ENCODE data around the gene RELT. TPM values are rescaled to one million over a fixed set of nuclear protein-coding genes. Genes with fewer than 3 reads are reported as not detected.

Gene RELT
- total and polyA plus RNA-seq, 9 of the 15 experiments (the other 6 are each of a cell fraction or from before 2014, with no cell fraction given) = 1.1 to 20.2 (median 7.4) TPM

DNA sequence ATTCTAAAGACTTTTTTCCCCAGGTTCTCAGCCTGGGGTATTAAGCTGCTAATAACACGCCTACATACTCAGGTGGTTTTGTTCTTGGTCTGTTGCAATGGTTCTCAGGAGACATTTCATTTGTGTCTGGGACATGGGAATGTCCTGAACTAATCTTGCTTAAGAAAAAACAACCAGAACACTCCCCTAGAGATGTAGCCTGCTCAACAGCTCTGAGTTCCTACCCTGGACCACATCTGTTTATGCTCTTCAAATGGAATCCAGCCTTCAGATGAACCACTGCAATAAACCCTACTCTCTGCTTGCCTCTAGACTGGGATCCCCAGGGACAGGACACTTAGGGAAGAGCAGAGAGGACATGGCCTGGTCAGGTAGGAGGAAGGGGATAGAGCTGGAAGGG lies 29.9 kb downstream of the RELT start:
- Histone ChIP-seq H3K4me2 (ENCODE audit: insufficient read depth, low read length) (no peak overlapping the region), H3K4me1 (replicated peaks in 1 of 2; ENCODE audit: control insufficient read depth in 2 of 2, insufficient read depth in 2 of 2, low read length in 2 of 2) (peaks cover 0 to 4% of the 10 kb centered on the region in 2 experiments; a peak in 1 of 5 replicates), H3K27me3 (ENCODE audit: control insufficient read depth in 2 of 2, insufficient read depth in 2 of 2, low read length in 2 of 2) (no peaks in the 10 kb centered on the region), H2AFZ (ENCODE audit: low read depth, low read length) (no peak overlapping the region), H3K9me1 (ENCODE audit: control insufficient read depth, insufficient read depth, low read length) (no peaks in the 10 kb centered on the region), H3K27ac (ENCODE audit: extremely low read depth, low read depth, low read length) (no peak overlapping the region), H3K79me2 (ENCODE audit: control insufficient read depth, insufficient read depth, low read length) (no peaks in the 10 kb centered on the region), H3K36me3 (ENCODE audit: control insufficient read depth, insufficient read depth, low read length) (no peaks in the 10 kb centered on the region), H3K4me3 (no peak overlapping the region), H3K9me3 (replicated peaks; ENCODE audit: control insufficient read depth, insufficient read depth, low read depth, low read length) (no peaks in the 10 kb centered on the region), H4K20me1 (replicated peaks; ENCODE audit: control insufficient read depth, insufficient read depth, low read length) (no peaks in the 10 kb centered on the region; the same call in 1 of the 2 replicates), H3K9ac (ENCODE audit: insufficient read depth in 1 of 2, low read depth in 2 of 2, low read length in 2 of 2) (no peak overlapping the region)
- FAIRE-seq = no peak
- intact Hi-C loops (cut with micrococcal nuclease) = no loop called here
- in situ Hi-C loops (cut with MboI) = no loop called here
- ATAC-seq = no peak
- 27% methylated on average over 1 of the region's 1 CpG for WGBS (ENCODE audit: insufficient coverage, low coverage, missing lambda C conversion rate)
- CTCF ChIA-PET (ENCODE audit: low intra/inter-chr PET ratio) = interaction anchor here (1.5 kb wide), 1 partner anchor 255 kb away, joined by 5 read pairs; no protein-coding TSS in a partner anchor
- no peak for DNase-seq (ENCODE audit: extremely low read depth in 1 of 4, low spot score in 3 of 4)
- POLR2A ChIA-PET = interaction anchor here (1.0 to 1.1 kb wide), 2 partner anchors 20 to 253 kb away, joined by 3 read pairs; no protein-coding TSS in a partner anchor
- no TSS peak for BruUV-seq (replicated peaks)
- TF ChIP-seq, protein P1, sequence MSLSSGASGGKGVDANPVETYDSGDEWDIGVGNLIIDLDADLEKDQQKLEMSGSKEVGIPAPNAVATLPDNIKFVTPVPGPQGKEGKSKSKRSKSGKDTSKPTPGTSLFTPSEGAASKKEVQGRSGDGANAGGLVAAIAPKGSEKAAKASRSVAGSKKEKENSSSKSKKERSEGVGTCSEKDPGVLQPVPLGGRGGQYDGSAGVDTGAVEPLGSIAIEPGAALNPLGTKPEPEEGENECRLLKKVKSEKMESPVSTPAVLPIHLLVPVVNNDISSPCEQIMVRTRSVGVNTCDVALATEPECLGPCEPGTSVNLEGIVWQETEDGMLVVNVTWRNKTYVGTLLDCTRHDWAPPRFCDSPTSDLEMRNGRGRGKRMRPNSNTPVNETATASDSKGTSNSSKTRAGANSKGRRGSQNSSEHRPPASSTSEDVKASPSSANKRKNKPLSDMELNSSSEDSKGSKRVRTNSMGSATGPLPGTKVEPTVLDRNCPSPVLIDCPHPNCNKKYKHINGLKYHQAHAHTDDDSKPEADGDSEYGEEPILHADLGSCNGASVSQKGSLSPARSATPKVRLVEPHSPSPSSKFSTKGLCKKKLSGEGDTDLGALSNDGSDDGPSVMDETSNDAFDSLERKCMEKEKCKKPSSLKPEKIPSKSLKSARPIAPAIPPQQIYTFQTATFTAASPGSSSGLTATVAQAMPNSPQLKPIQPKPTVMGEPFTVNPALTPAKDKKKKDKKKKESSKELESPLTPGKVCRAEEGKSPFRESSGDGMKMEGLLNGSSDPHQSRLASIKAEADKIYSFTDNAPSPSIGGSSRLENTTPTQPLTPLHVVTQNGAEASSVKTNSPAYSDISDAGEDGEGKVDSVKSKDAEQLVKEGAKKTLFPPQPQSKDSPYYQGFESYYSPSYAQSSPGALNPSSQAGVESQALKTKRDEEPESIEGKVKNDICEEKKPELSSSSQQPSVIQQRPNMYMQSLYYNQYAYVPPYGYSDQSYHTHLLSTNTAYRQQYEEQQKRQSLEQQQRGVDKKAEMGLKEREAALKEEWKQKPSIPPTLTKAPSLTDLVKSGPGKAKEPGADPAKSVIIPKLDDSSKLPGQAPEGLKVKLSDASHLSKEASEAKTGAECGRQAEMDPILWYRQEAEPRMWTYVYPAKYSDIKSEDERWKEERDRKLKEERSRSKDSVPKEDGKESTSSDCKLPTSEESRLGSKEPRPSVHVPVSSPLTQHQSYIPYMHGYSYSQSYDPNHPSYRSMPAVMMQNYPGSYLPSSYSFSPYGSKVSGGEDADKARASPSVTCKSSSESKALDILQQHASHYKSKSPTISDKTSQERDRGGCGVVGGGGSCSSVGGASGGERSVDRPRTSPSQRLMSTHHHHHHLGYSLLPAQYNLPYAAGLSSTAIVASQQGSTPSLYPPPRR (CRISPR knock-in tag; IDR thresholded peaks at IDR 0.05; ENCODE audit: borderline replicate concordance) = no peak
- TF ChIP-seq ZNF174 (CRISPR knock-in tag; IDR thresholded peaks at IDR 0.05) = no peak
- TF ChIP-seq, protein P2, sequence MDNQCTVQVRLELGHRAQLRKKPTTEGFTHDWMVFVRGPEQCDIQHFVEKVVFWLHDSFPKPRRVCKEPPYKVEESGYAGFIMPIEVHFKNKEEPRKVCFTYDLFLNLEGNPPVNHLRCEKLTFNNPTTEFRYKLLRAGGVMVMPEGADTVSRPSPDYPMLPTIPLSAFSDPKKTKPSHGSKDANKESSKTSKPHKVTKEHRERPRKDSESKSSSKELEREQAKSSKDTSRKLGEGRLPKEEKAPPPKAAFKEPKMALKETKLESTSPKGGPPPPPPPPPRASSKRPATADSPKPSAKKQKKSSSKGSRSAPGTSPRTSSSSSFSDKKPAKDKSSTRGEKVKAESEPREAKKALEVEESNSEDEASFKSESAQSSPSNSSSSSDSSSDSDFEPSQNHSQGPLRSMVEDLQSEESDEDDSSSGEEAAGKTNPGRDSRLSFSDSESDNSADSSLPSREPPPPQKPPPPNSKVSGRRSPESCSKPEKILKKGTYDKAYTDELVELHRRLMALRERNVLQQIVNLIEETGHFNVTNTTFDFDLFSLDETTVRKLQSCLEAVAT (IDR thresholded peaks at IDR 0.05) = no peak
- TF ChIP-seq CTBP1 (IDR thresholded peaks at IDR 0.05; ENCODE audit: borderline replicate concordance) = no peak
- TF ChIP-seq, protein P3, sequence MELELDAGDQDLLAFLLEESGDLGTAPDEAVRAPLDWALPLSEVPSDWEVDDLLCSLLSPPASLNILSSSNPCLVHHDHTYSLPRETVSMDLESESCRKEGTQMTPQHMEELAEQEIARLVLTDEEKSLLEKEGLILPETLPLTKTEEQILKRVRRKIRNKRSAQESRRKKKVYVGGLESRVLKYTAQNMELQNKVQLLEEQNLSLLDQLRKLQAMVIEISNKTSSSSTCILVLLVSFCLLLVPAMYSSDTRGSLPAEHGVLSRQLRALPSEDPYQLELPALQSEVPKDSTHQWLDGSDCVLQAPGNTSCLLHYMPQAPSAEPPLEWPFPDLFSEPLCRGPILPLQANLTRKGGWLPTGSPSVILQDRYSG (tag; conservative IDR thresholded peaks at IDR 0.05; ENCODE audit: low read depth) = no peak
- no peak for TF ChIP-seq LEF1 (IDR thresholded peaks at IDR 0.05)
- TF ChIP-seq RUNX1 (IDR thresholded peaks at IDR 0.05; ENCODE audit: low read depth) = no peak
- TF ChIP-seq MIER1 (IDR thresholded peaks at IDR 0.05; ENCODE audit: low read depth) = no peak

All from K562 (cell line).